ENCODE data around the gene GUCD1. TPM values are rescaled to one million over a fixed set of nuclear protein-coding genes. Genes with fewer than 3 reads are reported as not detected.

GUCD1 gene
- total and polyA plus RNA-seq, 2 of the 13 experiments (the other 11 are each of a cell fraction or from before 2014, with no cell fraction given) = 128 to 245 TPM

DNA sequence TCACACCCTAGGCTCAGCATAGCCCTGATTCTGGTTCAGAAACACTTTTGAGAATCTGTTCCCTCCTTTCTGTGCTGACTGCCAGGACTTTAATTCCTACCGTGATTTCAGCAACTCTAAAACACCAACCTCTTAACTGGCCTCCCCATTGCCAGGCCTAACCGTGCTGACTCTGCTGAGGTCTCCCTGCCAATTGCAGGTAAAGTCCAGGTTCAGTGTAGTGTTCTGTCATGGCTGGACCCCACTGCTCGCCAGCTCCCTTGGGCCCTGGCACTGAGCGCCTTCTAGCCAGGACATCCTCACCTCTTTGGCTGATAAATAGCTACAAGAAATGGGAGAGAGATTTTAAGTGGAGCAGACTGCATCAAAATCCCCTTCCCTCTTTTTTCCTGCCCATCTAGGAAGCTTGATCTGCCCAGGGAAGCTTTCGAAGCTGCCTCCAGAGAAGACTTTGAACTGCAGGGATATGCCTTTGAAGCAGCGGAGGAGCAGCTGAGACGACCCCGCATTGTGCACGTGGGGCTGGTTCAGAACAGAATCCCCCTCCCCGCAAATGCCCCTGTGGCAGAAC is 55.1 kb downstream of the GUCD1 start:
- Histone ChIP-seq H2AFZ (ENCODE audit: low read length) (no peak overlapping the region), H3K4me2 (ENCODE audit: low read depth, low read length) (peak overlapping the region; percentile 67), H4K20me1 (ENCODE audit: insufficient read depth, low read length) (no peaks in the 10 kb centered on the region), H3K36me3 (replicated peaks in 1 of 2; ENCODE audit: control insufficient read depth in 1 of 2, insufficient read depth in 2 of 2, low read length in 2 of 2) (no peaks in the 10 kb centered on the region), H3K4me3 (replicated peaks in 1 of 3; ENCODE audit: insufficient read depth in 1 of 3, low read depth in 2 of 3, low read length in 3 of 3) (peak overlapping the region in 1 of 3 experiments; percentile 38; a peak in 1 of 6 replicates), H3K4me1 (ENCODE audit: insufficient read depth, low read length) (peaks cover 100% of the 10 kb centered on the region), H3K27me3 (ENCODE audit: control insufficient read depth in 1 of 2, insufficient read depth in 2 of 2, low read length in 2 of 2) (no peaks in the 10 kb centered on the region), H3K27ac (ENCODE audit: extremely low read length, insufficient read depth, low read length) (peak overlapping the region; percentile 32), H3K79me2 (ENCODE audit: insufficient read depth, low read length) (no peaks in the 10 kb centered on the region), H3K9ac (ENCODE audit: insufficient read depth, low read depth, low read length) (peak overlapping the region; percentile 23), H3K9me3 (ENCODE audit: low read length) (no peaks in the 10 kb centered on the region)
- CTCF ChIA-PET (ENCODE audit: low intra/inter-chr PET ratio, low total read pairs) = interaction anchor here (1.0 kb wide), 1 partner anchor 76 kb away, joined by 3 read pairs; no protein-coding TSS in a partner anchor
- no TSS peak for BruUV-seq (replicated peaks)
- no peak for ATAC-seq
- POLR2A ChIA-PET = interaction anchor here (0.7 to 3.6 kb wide), 10 partner anchors 11 to 75 kb away, joined by 3 to 17 read pairs (median 4); no protein-coding TSS in a partner anchor
- in situ Hi-C loops (cut with HindIII; ENCODE audit: extremely low pct_ligation_motif_present, low pct_unique_long_range_greater_than_20kb) (no loop called here), intact Hi-C loops (cut with micrococcal nuclease; ENCODE audit: unreplicated experiment) (loop anchor here (2.0 to 10.0 kb wide), 3 partner anchors 19 to 225 kb away; partner anchors contain the start of gene SPECC1L)
- no peak for FAIRE-seq
- DNase-seq (ENCODE audit: low spot score) = no peak
- 48% methylated on average over 9 of the region's 10 CpGs for WGBS (ENCODE audit: low lambda C conversion rate)
- TF ChIP-seq, protein P1, sequence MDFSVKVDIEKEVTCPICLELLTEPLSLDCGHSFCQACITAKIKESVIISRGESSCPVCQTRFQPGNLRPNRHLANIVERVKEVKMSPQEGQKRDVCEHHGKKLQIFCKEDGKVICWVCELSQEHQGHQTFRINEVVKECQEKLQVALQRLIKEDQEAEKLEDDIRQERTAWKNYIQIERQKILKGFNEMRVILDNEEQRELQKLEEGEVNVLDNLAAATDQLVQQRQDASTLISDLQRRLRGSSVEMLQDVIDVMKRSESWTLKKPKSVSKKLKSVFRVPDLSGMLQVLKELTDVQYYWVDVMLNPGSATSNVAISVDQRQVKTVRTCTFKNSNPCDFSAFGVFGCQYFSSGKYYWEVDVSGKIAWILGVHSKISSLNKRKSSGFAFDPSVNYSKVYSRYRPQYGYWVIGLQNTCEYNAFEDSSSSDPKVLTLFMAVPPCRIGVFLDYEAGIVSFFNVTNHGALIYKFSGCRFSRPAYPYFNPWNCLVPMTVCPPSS (IDR thresholded peaks at IDR 0.05) = no peak
- TF ChIP-seq, protein P2, sequence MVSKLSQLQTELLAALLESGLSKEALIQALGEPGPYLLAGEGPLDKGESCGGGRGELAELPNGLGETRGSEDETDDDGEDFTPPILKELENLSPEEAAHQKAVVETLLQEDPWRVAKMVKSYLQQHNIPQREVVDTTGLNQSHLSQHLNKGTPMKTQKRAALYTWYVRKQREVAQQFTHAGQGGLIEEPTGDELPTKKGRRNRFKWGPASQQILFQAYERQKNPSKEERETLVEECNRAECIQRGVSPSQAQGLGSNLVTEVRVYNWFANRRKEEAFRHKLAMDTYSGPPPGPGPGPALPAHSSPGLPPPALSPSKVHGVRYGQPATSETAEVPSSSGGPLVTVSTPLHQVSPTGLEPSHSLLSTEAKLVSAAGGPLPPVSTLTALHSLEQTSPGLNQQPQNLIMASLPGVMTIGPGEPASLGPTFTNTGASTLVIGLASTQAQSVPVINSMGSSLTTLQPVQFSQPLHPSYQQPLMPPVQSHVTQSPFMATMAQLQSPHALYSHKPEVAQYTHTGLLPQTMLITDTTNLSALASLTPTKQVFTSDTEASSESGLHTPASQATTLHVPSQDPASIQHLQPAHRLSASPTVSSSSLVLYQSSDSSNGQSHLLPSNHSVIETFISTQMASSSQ (IDR thresholded peaks at IDR 0.05; ENCODE audit: low read depth) = 0 out of 2 replicates have a peak, but pooled peaks have one; percentile 7
- TF ChIP-seq, protein P2 (CRISPR knock-in tag; IDR thresholded peaks at IDR 0.05; ENCODE audit: borderline replicate concordance) = no peak
- TF ChIP-seq, protein P3, sequence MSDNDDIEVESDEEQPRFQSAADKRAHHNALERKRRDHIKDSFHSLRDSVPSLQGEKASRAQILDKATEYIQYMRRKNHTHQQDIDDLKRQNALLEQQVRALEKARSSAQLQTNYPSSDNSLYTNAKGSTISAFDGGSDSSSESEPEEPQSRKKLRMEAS (IDR thresholded peaks at IDR 0.05) = peak; percentile 15; the same call in 1 of the 2 replicates
- TF ChIP-seq SKI (IDR thresholded peaks at IDR 0.05; ENCODE audit: partially characterized antibody) (no peak), ZNF614 (CRISPR knock-in tag; IDR thresholded peaks at IDR 0.05; ENCODE audit: borderline replicate concordance) (no peak), YEATS4 (CRISPR knock-in tag; IDR thresholded peaks at IDR 0.05; ENCODE audit: borderline replicate concordance) (peak; percentile 7; the same call in 1 of the 2 replicates), HNRNPL (IDR thresholded peaks at IDR 0.05; ENCODE audit: low read depth, low read length) (0 out of 2 replicates have a peak, but pooled peaks have one; percentile 6), ZBTB7A (CRISPR knock-in tag; IDR thresholded peaks at IDR 0.05) (0 out of 2 replicates have a peak, but pooled peaks have one; percentile 45), ZNF550 (CRISPR knock-in tag; IDR thresholded peaks at IDR 0.05; ENCODE audit: borderline replicate concordance) (no peak), NKX3-1 (CRISPR knock-in tag; IDR thresholded peaks at IDR 0.05) (no peak)
- TF ChIP-seq, protein P4, sequence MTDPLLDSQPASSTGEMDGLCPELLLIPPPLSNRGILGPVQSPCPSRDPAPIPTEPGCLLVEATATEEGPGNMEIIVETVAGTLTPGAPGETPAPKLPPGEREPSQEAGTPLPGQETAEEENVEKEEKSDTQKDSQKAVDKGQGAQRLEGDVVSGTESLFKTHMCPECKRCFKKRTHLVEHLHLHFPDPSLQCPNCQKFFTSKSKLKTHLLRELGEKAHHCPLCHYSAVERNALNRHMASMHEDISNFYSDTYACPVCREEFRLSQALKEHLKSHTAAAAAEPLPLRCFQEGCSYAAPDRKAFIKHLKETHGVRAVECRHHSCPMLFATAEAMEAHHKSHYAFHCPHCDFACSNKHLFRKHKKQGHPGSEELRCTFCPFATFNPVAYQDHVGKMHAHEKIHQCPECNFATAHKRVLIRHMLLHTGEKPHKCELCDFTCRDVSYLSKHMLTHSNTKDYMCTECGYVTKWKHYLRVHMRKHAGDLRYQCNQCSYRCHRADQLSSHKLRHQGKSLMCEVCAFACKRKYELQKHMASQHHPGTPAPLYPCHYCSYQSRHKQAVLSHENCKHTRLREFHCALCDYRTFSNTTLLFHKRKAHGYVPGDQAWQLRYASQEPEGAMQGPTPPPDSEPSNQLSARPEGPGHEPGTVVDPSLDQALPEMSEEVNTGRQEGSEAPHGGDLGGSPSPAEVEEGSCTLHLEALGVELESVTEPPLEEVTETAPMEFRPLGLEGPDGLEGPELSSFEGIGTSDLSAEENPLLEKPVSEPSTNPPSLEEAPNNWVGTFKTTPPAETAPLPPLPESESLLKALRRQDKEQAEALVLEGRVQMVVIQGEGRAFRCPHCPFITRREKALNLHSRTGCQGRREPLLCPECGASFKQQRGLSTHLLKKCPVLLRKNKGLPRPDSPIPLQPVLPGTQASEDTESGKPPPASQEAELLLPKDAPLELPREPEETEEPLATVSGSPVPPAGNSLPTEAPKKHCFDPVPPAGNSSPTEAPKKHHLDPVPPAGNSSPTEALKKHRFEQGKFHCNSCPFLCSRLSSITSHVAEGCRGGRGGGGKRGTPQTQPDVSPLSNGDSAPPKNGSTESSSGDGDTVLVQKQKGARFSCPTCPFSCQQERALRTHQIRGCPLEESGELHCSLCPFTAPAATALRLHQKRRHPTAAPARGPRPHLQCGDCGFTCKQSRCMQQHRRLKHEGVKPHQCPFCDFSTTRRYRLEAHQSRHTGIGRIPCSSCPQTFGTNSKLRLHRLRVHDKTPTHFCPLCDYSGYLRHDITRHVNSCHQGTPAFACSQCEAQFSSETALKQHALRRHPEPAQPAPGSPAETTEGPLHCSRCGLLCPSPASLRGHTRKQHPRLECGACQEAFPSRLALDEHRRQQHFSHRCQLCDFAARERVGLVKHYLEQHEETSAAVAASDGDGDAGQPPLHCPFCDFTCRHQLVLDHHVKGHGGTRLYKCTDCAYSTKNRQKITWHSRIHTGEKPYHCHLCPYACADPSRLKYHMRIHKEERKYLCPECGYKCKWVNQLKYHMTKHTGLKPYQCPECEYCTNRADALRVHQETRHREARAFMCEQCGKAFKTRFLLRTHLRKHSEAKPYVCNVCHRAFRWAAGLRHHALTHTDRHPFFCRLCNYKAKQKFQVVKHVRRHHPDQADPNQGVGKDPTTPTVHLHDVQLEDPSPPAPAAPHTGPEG (CRISPR knock-in tag; IDR thresholded peaks at IDR 0.05) = no peak
